Measurements from ENCODE around the gene CAMK2G.

CAMK2G gene

GRCh38 chr10:73806176-73806950 lies 68.0 kb downstream of the CAMK2G start:
- DNase-seq: no peak
- POLR2A ChIA-PET: interaction anchor here (1.0 kb wide), 1 partner anchor 11 kb away, joined by 4 read pairs; no protein-coding TSS in a partner anchor
- no peaks in the 10 kb centered on the region for H3K27me3 ChIP-seq (replicated peaks in 2 of 5; ENCODE audit: control insufficient read depth in 4 of 5, insufficient read depth in 5 of 5, low read length in 4 of 5)
- H3K4me1 ChIP-seq (ENCODE audit: control extremely low read depth in 1 of 4, control insufficient read depth in 4 of 4, insufficient read depth in 4 of 4, low read length in 3 of 4): peaks cover 0 to 6% (median 4%) of the 10 kb centered on the region in 4 experiments
- CTCF ChIA-PET: interaction anchor here (1.0 to 3.0 kb wide), 6 partner anchors 8 to 40 kb away, joined by 3 to 11 read pairs (median 4); no protein-coding TSS in a partner anchor
- peaks cover 27 to 69% (median 60%) of the 10 kb centered on the region in 4 experiments for H3K36me3 ChIP-seq (ENCODE audit: control insufficient read depth in 4 of 4, insufficient read depth in 4 of 4, low read length in 3 of 4)
- no peaks in the 10 kb centered on the region for H3K9me3 ChIP-seq (ENCODE audit: control extremely low read depth in 1 of 5, control insufficient read depth in 4 of 5, insufficient read depth in 2 of 5, low read depth in 1 of 5, low read length in 4 of 5)
- WGBS (ENCODE audit: insufficient coverage): 100% methylated on average over 11 of the region's 14 CpGs
- H3K4me3 ChIP-seq (ENCODE audit: control insufficient read depth in 1 of 7, extremely low read depth in 1 of 7, insufficient read depth in 4 of 7, low read depth in 2 of 7, low read length in 6 of 7): no peak overlapping the region
- H3K27ac ChIP-seq (ENCODE audit: insufficient read depth in 1 of 2, low read depth in 1 of 2, low read length in 2 of 2, poor library complexity in 1 of 2, severe bottlenecking in 2 of 2): no peak overlapping the region

GRCh38 chr10:73803680-73804286 lies 70.6 kb downstream of the CAMK2G start:
- CTCF ChIA-PET: interaction anchor here (0.6 to 1.5 kb wide), 2 partner anchors 11 to 277 kb away, joined by 3 to 4 read pairs; no protein-coding TSS in a partner anchor

GRCh38 chr10:73802276-73802991 lies 71.9 kb downstream of the CAMK2G start:
- Histone ChIP-seq H3K27me3 (replicated peaks in 2 of 5; ENCODE audit: control insufficient read depth in 4 of 5, insufficient read depth in 5 of 5, low read length in 4 of 5) (no peaks in the 10 kb centered on the region), H3K27ac (ENCODE audit: insufficient read depth in 1 of 2, low read depth in 1 of 2, low read length in 2 of 2, poor library complexity in 1 of 2, severe bottlenecking in 2 of 2) (no peak overlapping the region), H3K9me3 (ENCODE audit: control extremely low read depth in 1 of 5, control insufficient read depth in 4 of 5, insufficient read depth in 2 of 5, low read depth in 1 of 5, low read length in 4 of 5) (no peaks in the 10 kb centered on the region), H3K4me1 (ENCODE audit: control extremely low read depth in 1 of 4, control insufficient read depth in 4 of 4, insufficient read depth in 4 of 4, low read length in 3 of 4) (no peaks in the 10 kb centered on the region), H3K4me3 (ENCODE audit: control insufficient read depth in 1 of 7, extremely low read depth in 1 of 7, insufficient read depth in 4 of 7, low read depth in 2 of 7, low read length in 6 of 7) (no peak overlapping the region), H3K36me3 (ENCODE audit: control insufficient read depth in 4 of 4, insufficient read depth in 4 of 4, low read length in 3 of 4) (peaks cover 29 to 89% (median 71%) of the 10 kb centered on the region in 4 experiments)
- DNase-seq: no peak
- POLR2A ChIA-PET: interaction anchor here (1.8 kb wide), 1 partner anchor 16 kb away, joined by 3 read pairs; no protein-coding TSS in a partner anchor
- 94% methylated on average over 7 of the region's 11 CpGs for WGBS (ENCODE audit: insufficient coverage)
- CTCF ChIA-PET: interaction anchor here (1.3 kb wide), 1 partner anchor 8 kb away, joined by 3 read pairs; no protein-coding TSS in a partner anchor

More at GRCh38 chr10:73803680-73804286, 70.6 kb downstream of the CAMK2G start:
- Histone ChIP-seq H3K36me3 (ENCODE audit: control insufficient read depth in 4 of 4, insufficient read depth in 4 of 4, low read length in 3 of 4) (peaks cover 29 to 88% (median 75%) of the 10 kb centered on the region in 4 experiments), H3K9me3 (ENCODE audit: control extremely low read depth in 1 of 5, control insufficient read depth in 4 of 5, insufficient read depth in 2 of 5, low read depth in 1 of 5, low read length in 4 of 5) (no peaks in the 10 kb centered on the region), H3K4me1 (ENCODE audit: control extremely low read depth in 1 of 4, control insufficient read depth in 4 of 4, insufficient read depth in 4 of 4, low read length in 3 of 4) (no peaks in the 10 kb centered on the region), H3K27me3 (replicated peaks in 2 of 5; ENCODE audit: control insufficient read depth in 4 of 5, insufficient read depth in 5 of 5, low read length in 4 of 5) (no peaks in the 10 kb centered on the region), H3K4me3 (ENCODE audit: control insufficient read depth in 1 of 7, extremely low read depth in 1 of 7, insufficient read depth in 4 of 7, low read depth in 2 of 7, low read length in 6 of 7) (no peak overlapping the region), H3K27ac (ENCODE audit: insufficient read depth in 1 of 2, low read depth in 1 of 2, low read length in 2 of 2, poor library complexity in 1 of 2, severe bottlenecking in 2 of 2) (peak overlapping the region in 1 of 2 experiments; percentile 23)
- DNase-seq: no peak
- POLR2A ChIA-PET: no interaction called here

- Histone ChIP-seq H3K4me1 (ENCODE audit: control extremely low read depth in 1 of 4, control insufficient read depth in 4 of 4, insufficient read depth in 4 of 4, low read length in 3 of 4) (no peaks in the 10 kb centered on the region), H3K27ac (ENCODE audit: insufficient read depth in 1 of 2, low read depth in 1 of 2, low read length in 2 of 2, poor library complexity in 1 of 2, severe bottlenecking in 2 of 2) (no peak overlapping the region), H3K4me3 (ENCODE audit: control insufficient read depth in 1 of 7, extremely low read depth in 1 of 7, insufficient read depth in 4 of 7, low read depth in 2 of 7, low read length in 6 of 7) (no peak overlapping the region), H3K9me3 (ENCODE audit: control extremely low read depth in 1 of 5, control insufficient read depth in 4 of 5, insufficient read depth in 2 of 5, low read depth in 1 of 5, low read length in 4 of 5) (no peaks in the 10 kb centered on the region), H3K27me3 (replicated peaks in 2 of 5; ENCODE audit: control insufficient read depth in 4 of 5, insufficient read depth in 5 of 5, low read length in 4 of 5) (no peaks in the 10 kb centered on the region), H3K36me3 (ENCODE audit: control insufficient read depth in 4 of 4, insufficient read depth in 4 of 4, low read length in 3 of 4) (peaks cover 21 to 89% (median 71%) of the 10 kb centered on the region in 4 experiments)
- WGBS (ENCODE audit: insufficient coverage): 97% methylated on average over 11 of the region's 13 CpGs
- ChIA-PET CTCF (interaction anchor here (1.3 to 1.5 kb wide), 2 partner anchors 9 to 13 kb away, joined by 3 to 5 read pairs; no protein-coding TSS in a partner anchor), POLR2A (interaction anchor here (1.1 to 1.8 kb wide), 2 partner anchors 15 kb away, joined by 3 to 4 read pairs; no protein-coding TSS in a partner anchor)
- DNase-seq: no peak
These were observed 73.1 kb downstream of the CAMK2G start for GRCh38 chr10:73801253-73801590.

- no peak overlapping the region for H3K4me3 ChIP-seq (ENCODE audit: control insufficient read depth in 1 of 7, extremely low read depth in 1 of 7, insufficient read depth in 4 of 7, low read depth in 2 of 7, low read length in 6 of 7)
- WGBS (ENCODE audit: insufficient coverage): 89% methylated on average over 11 of the region's 20 CpGs
- no peaks in the 10 kb centered on the region for H3K9me3 ChIP-seq (ENCODE audit: control extremely low read depth in 1 of 5, control insufficient read depth in 4 of 5, insufficient read depth in 2 of 5, low read depth in 1 of 5, low read length in 4 of 5)
- no peaks in the 10 kb centered on the region for H3K4me1 ChIP-seq (ENCODE audit: control extremely low read depth in 1 of 4, control insufficient read depth in 4 of 4, insufficient read depth in 4 of 4, low read length in 3 of 4)
- no peak overlapping the region for H3K27ac ChIP-seq (ENCODE audit: insufficient read depth in 1 of 2, low read depth in 1 of 2, low read length in 2 of 2, poor library complexity in 1 of 2, severe bottlenecking in 2 of 2)
- ChIA-PET POLR2A (interaction anchor here (1.1 to 1.8 kb wide), 2 partner anchors 14 to 15 kb away, joined by 3 to 4 read pairs; no protein-coding TSS in a partner anchor), CTCF (interaction anchor here (1.5 kb wide), 2 partner anchors 8 to 12 kb away, joined by 3 to 5 read pairs; no protein-coding TSS in a partner anchor)
- H3K36me3 ChIP-seq (ENCODE audit: control insufficient read depth in 4 of 4, insufficient read depth in 4 of 4, low read length in 3 of 4): peaks cover 18 to 84% (median 68%) of the 10 kb centered on the region in 4 experiments
- no peak for DNase-seq
- no peaks in the 10 kb centered on the region for H3K27me3 ChIP-seq (replicated peaks in 2 of 5; ENCODE audit: control insufficient read depth in 4 of 5, insufficient read depth in 5 of 5, low read length in 4 of 5)
These were observed 73.6 kb downstream of the CAMK2G start for GRCh38 chr10:73800560-73801252.

- no peak for DNase-seq
- H3K27me3 ChIP-seq (replicated peaks in 2 of 5; ENCODE audit: control insufficient read depth in 4 of 5, insufficient read depth in 5 of 5, low read length in 4 of 5): no peaks in the 10 kb centered on the region
- H3K4me3 ChIP-seq (ENCODE audit: control insufficient read depth in 1 of 7, extremely low read depth in 1 of 7, insufficient read depth in 4 of 7, low read depth in 2 of 7, low read length in 6 of 7): no peak overlapping the region
- no peaks in the 10 kb centered on the region for H3K4me1 ChIP-seq (ENCODE audit: control extremely low read depth in 1 of 4, control insufficient read depth in 4 of 4, insufficient read depth in 4 of 4, low read length in 3 of 4)
- ChIA-PET POLR2A (interaction anchor here (2.0 kb wide), 1 partner anchor 9 kb away, joined by 7 read pairs; no protein-coding TSS in a partner anchor), CTCF (interaction anchor here (1.5 to 1.6 kb wide), 3 partner anchors 9 to 19 kb away, joined by 3 to 5 read pairs (median 3); no protein-coding TSS in a partner anchor)
- peaks cover 21 to 86% (median 70%) of the 10 kb centered on the region in 4 experiments for H3K36me3 ChIP-seq (ENCODE audit: control insufficient read depth in 4 of 4, insufficient read depth in 4 of 4, low read length in 3 of 4)
- no peak overlapping the region for H3K27ac ChIP-seq (ENCODE audit: insufficient read depth in 1 of 2, low read depth in 1 of 2, low read length in 2 of 2, poor library complexity in 1 of 2, severe bottlenecking in 2 of 2)
- H3K9me3 ChIP-seq (ENCODE audit: control extremely low read depth in 1 of 5, control insufficient read depth in 4 of 5, insufficient read depth in 2 of 5, low read depth in 1 of 5, low read length in 4 of 5): no peaks in the 10 kb centered on the region
- 86% methylated on average over 7 of the region's 9 CpGs for WGBS (ENCODE audit: insufficient coverage)
These were observed 74.3 kb downstream of the CAMK2G start for GRCh38 chr10:73799899-73800559.

Measured in common myeloid progenitor, CD34-positive (primary cell).